B cell (primary cell): ENCODE measurements around the gene SMPDL3B.

Source experiments
- EZH2 ChIP-seq: IDR thresholded peaks from 2 replicates; pipeline ENCODE4 v1.6.1; 2012; ENCODE audit warnings: borderline replicate concordance, low read depth, mild to moderate bottlenecking, moderate library complexity, low read length; ENCODE audit not compliant: insufficient read depth, poor library complexity, severe bottlenecking
- TF ChIP-seq, protein P1 (sequence below): fragments of 200-600 bp; IDR thresholded peaks from one replicate; pipeline ENCODE4 v1.8.0; 2022; ENCODE audit warnings: antibody characterized with exemption, mild to moderate bottlenecking

- TF ChIP-seq, protein P1, sequence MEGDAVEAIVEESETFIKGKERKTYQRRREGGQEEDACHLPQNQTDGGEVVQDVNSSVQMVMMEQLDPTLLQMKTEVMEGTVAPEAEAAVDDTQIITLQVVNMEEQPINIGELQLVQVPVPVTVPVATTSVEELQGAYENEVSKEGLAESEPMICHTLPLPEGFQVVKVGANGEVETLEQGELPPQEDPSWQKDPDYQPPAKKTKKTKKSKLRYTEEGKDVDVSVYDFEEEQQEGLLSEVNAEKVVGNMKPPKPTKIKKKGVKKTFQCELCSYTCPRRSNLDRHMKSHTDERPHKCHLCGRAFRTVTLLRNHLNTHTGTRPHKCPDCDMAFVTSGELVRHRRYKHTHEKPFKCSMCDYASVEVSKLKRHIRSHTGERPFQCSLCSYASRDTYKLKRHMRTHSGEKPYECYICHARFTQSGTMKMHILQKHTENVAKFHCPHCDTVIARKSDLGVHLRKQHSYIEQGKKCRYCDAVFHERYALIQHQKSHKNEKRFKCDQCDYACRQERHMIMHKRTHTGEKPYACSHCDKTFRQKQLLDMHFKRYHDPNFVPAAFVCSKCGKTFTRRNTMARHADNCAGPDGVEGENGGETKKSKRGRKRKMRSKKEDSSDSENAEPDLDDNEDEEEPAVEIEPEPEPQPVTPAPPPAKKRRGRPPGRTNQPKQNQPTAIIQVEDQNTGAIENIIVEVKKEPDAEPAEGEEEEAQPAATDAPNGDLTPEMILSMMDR = no peak
- TF ChIP-seq EZH2 = no peak
These were observed 26.2 kb downstream of the SMPDL3B start for GRCh38 chr1:27960762-27961645.
